Endothelial cell of umbilical vein (primary cell): Measurements from ENCODE around the gene CHIT1. TPM values are rescaled to one million over a fixed set of nuclear protein-coding genes. Genes with fewer than 3 reads are reported as not detected.

Experiments
- BruUV-seq: library from RNA; stranded (reverse); fragments of 400-500 nt; replicated peaks from 2 replicates; lab custom pipeline; 2021; lab: Mats Ljungman, UMichigan
- CTCF ChIA-PET: fragments of 300-600, 350-600 bp; sonication (Branson Sonifier 250); formaldehyde crosslinking; loops from one replicate; lab custom pipeline; 2021; ENCODE audit warnings: antibody characterized with exemption, inconsistent platforms; lab: Charles Lee
- POLR2A ChIA-PET: fragments of 300-600, 350-600 bp; sonication (Branson Sonifier 250); formaldehyde crosslinking; loops from one replicate; lab custom pipeline; 2021; ENCODE audit warnings: antibody characterized with exemption, inconsistent platforms; lab: Charles Lee
- DNase-seq: peaks from one replicate; pipeline ENCODE4 v3.0.0-alpha.2; 2011; ENCODE audit warnings: low read depth, low spot score
- FAIRE-seq: peaks from 2 replicates; lab custom pipeline; 2011; peaks lifted over from hg19 to GRCh38; lab: Jason Lieb, UNC
- H2AFZ ChIP-seq: 2 replicates; pipeline ENCODE4 v1.6.0; 2012; ENCODE audit warnings: low read depth, low read length, control low read depth, inconsistent platforms
- H3K27ac ChIP-seq: 2 replicates; pipeline ENCODE4 v1.5.1; 2011; ENCODE audit warnings: low read depth, mild to moderate bottlenecking, control low read depth, low read length, moderate library complexity; ENCODE audit not compliant: insufficient read depth
- H3K27me3 ChIP-seq, 2 experiments: 2 replicates each; pipeline versions ENCODE4 v1.6.0 to v1.6.1; 2011; ENCODE audit warnings: low read length in 2 of 2, mixed read lengths in 1 of 2; ENCODE audit not compliant: control insufficient read depth in 2 of 2, insufficient read depth in 2 of 2
- H3K36me3 ChIP-seq, 2 experiments: 2 replicates in 1 of 2; 3 replicates in 1 of 2; pipeline ENCODE4 v1.5.1; 2011; ENCODE audit warnings: low read length in 2 of 2, mild to moderate bottlenecking in 1 of 2, moderate library complexity in 1 of 2; ENCODE audit not compliant: control insufficient read depth in 2 of 2, insufficient read depth in 2 of 2; ENCODE audit errors: extremely low read depth in 1 of 2
- H3K4me1 ChIP-seq: 3 replicates; pipeline ENCODE4 v1.5.1; 2011; ENCODE audit warnings: mild to moderate bottlenecking, low read length; ENCODE audit not compliant: control insufficient read depth, insufficient read depth; ENCODE audit errors: extremely low read depth
- H3K4me2 ChIP-seq: 2 replicates; pipeline ENCODE4 v1.6.1; 2011; ENCODE audit warnings: low read length, control low read depth, mixed read lengths; ENCODE audit not compliant: insufficient read depth
- H3K4me3 ChIP-seq, 3 experiments: fragments of 200-600 bp in 1 of 3; sonication (generic), shearing (Covaris generic) in 1 of 3; replicated peaks in 1 of 3; 2 replicates each; pipeline ENCODE4 v1.5.1; 2011 to 2016; ENCODE audit warnings: control low read depth in 3 of 3, low read length in 3 of 3, mild to moderate bottlenecking in 2 of 3, inconsistent platforms in 1 of 3, low read depth in 1 of 3, moderate library complexity in 1 of 3; ENCODE audit not compliant: insufficient read depth in 1 of 3
- H3K79me2 ChIP-seq: 2 replicates; pipeline ENCODE4 v1.6.0; 2012; ENCODE audit warnings: low read length, inconsistent platforms; ENCODE audit not compliant: control insufficient read depth, insufficient read depth
- H3K9ac ChIP-seq: replicated peaks from 2 replicates; pipeline ENCODE3; 2011; ENCODE audit warnings: low read length, control low read depth; ENCODE audit not compliant: insufficient read depth; ENCODE audit errors: extremely low read depth
- H3K9me1 ChIP-seq: replicated peaks from 3 replicates; pipeline ENCODE4 v1.6.0; 2011; ENCODE audit warnings: mild to moderate bottlenecking, low read length; ENCODE audit not compliant: control insufficient read depth, insufficient read depth; ENCODE audit errors: extremely low read depth
- H3K9me3 ChIP-seq: replicated peaks from 2 replicates; pipeline ENCODE4 v1.5.1; 2012; ENCODE audit warnings: low read length, inconsistent platforms; ENCODE audit not compliant: control insufficient read depth, insufficient read depth
- H4K20me1 ChIP-seq: replicated peaks from 2 replicates; pipeline ENCODE3; 2011; ENCODE audit warnings: mild to moderate bottlenecking, low read length; ENCODE audit not compliant: control insufficient read depth, insufficient read depth; ENCODE audit errors: extremely low read depth
- CTCF ChIP-seq, 2 donors: IDR thresholded peaks; 1 replicate in 1 of 2; 2 replicates in 1 of 2; pipeline ENCODE4 v1.5.1; 2011; ENCODE audit warnings: low read length in 2 of 2, mild to moderate bottlenecking in 2 of 2, moderate library complexity in 2 of 2, control low read depth in 1 of 2, inconsistent platforms in 1 of 2, low read depth in 1 of 2; ENCODE audit not compliant: insufficient read depth in 1 of 2; ENCODE audit errors: extremely low read depth in 1 of 2
- EZH2 ChIP-seq: IDR thresholded peaks from 2 replicates; pipeline ENCODE4 v1.6.1; 2012; ENCODE audit warnings: borderline replicate concordance, low read depth, mild to moderate bottlenecking, moderate library complexity, low read length, inconsistent platforms; ENCODE audit not compliant: severe bottlenecking
- FOS ChIP-seq: IDR thresholded peaks from 2 replicates; pipeline ENCODE4 v1.6.1; 2011; ENCODE audit warnings: mild to moderate bottlenecking, low read length, moderate library complexity, borderline replicate concordance; ENCODE audit not compliant: insufficient read depth
- GATA2 ChIP-seq: IDR thresholded peaks from 2 replicates; pipeline ENCODE4 v1.7.0; 2011; ENCODE audit warnings: low read depth, mild to moderate bottlenecking, moderate library complexity, mixed read lengths, low read length; ENCODE audit not compliant: insufficient read length, insufficient read depth
- JUN ChIP-seq: IDR thresholded peaks from 2 replicates; pipeline ENCODE4 v1.6.1; 2011; ENCODE audit warnings: borderline replicate concordance, low read depth; ENCODE audit not compliant: insufficient read length, insufficient read depth
- MAX ChIP-seq: IDR thresholded peaks from 2 replicates; pipeline ENCODE4 v1.6.1; 2011; ENCODE audit not compliant: insufficient read depth, insufficient read length
- MYC ChIP-seq: IDR thresholded peaks from one replicate; pipeline ENCODE4 v1.6.1; 2011; ENCODE audit warnings: mild to moderate bottlenecking, low read depth, low read length
- POLR2A ChIP-seq: IDR thresholded peaks from 2 replicates; pipeline ENCODE4 v1.6.1; 2012; ENCODE audit warnings: low read depth, mild to moderate bottlenecking, control low read depth, low read length
- POLR2AphosphoS5 ChIP-seq: IDR thresholded peaks from 2 replicates; pipeline ENCODE4 v1.6.1; 2012; ENCODE audit warnings: low read depth, mild to moderate bottlenecking, control low read depth, low read length, moderate library complexity; ENCODE audit not compliant: insufficient read depth
- dilution Hi-C: fragments of 300-500 bp; cut with MboI; formaldehyde crosslinking; loops from one replicate; pipeline ENCODE4 v1.15.0; 2019; ENCODE audit warnings: low sequenced_read_pairs; ENCODE audit not compliant: extremely low pct_ligation_motif_present
- intact Hi-C: fragments of 100-400 bp; cut with micrococcal nuclease; formaldehyde crosslinking; loops from one replicate; pipeline ENCODE4 v1.10.0; 2022
- polyA plus RNA-seq, 4 experiments: library from polyadenylated mRNA; depleted of rRNA in 3 of 4; stranded (reverse) in 3 of 4; unstranded in 1 of 4; fragments of >200 nt; gene quantifications; 2 replicates each; pipeline versions ENCODE4 v1.2.1 to v1.2.3, GENCODE V29; 2011 to 2012; ENCODE audit warnings: missing spikeins in 1 of 4
- total RNA-seq: library from RNA; stranded (reverse); gene quantifications from 2 replicates; pipeline ENCODE4 v1.2.3, GENCODE V29; 2021

Gene CHIT1
- total and polyA plus RNA-seq, 2 donors (not counting 3 experiments of a cell fraction or from before 2014, with no cell fraction given) = not detected

GRCh38 chr1:203227371-203228083, 1.9 kb downstream of the CHIT1 start:
- no peak overlapping the region for H3K4me3 ChIP-seq
- H3K9me1 ChIP-seq = no peaks in the 10 kb centered on the region
- H3K27me3 ChIP-seq = peaks cover 8 to 15% of the 10 kb centered on the region in 2 experiments
- H3K4me2 ChIP-seq = no peak overlapping the region
- FAIRE-seq = no peak
- dilution Hi-C loops = no loop called here
- intact Hi-C loops = no loop called here
- TF ChIP-seq POLR2AphosphoS5 (no peak), MYC (no peak), EZH2 (no peak), FOS (no peak), GATA2 (no peak), CTCF (IDR thresholded peaks at IDR 0.05; ENCODE audit: extremely low read depth in 1 of 2, insufficient read depth in 1 of 2, low read depth in 1 of 2, low read length in 2 of 2) (no peak), MAX (no peak), JUN (no peak), POLR2A (no peak)
- no TSS peak for BruUV-seq
- H3K9ac ChIP-seq = no peak overlapping the region
- CTCF ChIA-PET = interaction anchor here (2.5 to 3.5 kb wide), 2 partner anchors 12 to 188 kb away, joined by 9 to 20 read pairs; no protein-coding TSS in a partner anchor
- H2AFZ ChIP-seq = no peak overlapping the region
- no peaks in the 10 kb centered on the region for H4K20me1 ChIP-seq
- H3K79me2 ChIP-seq = no peaks in the 10 kb centered on the region
- no peaks in the 10 kb centered on the region for H3K9me3 ChIP-seq
- no peaks in the 10 kb centered on the region for H3K36me3 ChIP-seq
- POLR2A ChIA-PET = interaction anchor here (1.1 kb wide), 1 partner anchor 77 kb away, joined by 3 read pairs; no protein-coding TSS in a partner anchor
- no peaks in the 10 kb centered on the region for H3K4me1 ChIP-seq
- H3K27ac ChIP-seq = no peak overlapping the region
- DNase-seq = no peak
